Measurements from ENCODE around the gene CLEC16A.

CLEC16A gene

GRCh38 chr16:11088831-11089230 is 144.5 kb downstream of the CLEC16A start:
- TF ChIP-seq USF1 (IDR thresholded peaks at IDR 0.05) (no peak), EP300 (IDR thresholded peaks at IDR 0.05; ENCODE audit: borderline replicate concordance) (no peak), ZBTB7A (IDR thresholded peaks at IDR 0.05; ENCODE audit: low read depth) (no peak), FOXM1 (IDR thresholded peaks at IDR 0.05; ENCODE audit: borderline replicate concordance, low read depth) (no peak)

- no peak for TF ChIP-seq CEBPB (IDR thresholded peaks at IDR 0.05)
- TF ChIP-seq NFIC (IDR thresholded peaks at IDR 0.05) = peak; percentile 31; the same call in 1 of the 2 replicates
These were observed 145.2 kb downstream of the CLEC16A start for GRCh38 chr16:11089504-11090124.

- no peak for TF ChIP-seq USF1 (IDR thresholded peaks at IDR 0.05)
- no peak for TF ChIP-seq EP300 (IDR thresholded peaks at IDR 0.05; ENCODE audit: borderline replicate concordance)
- no peak for TF ChIP-seq NFIC (IDR thresholded peaks at IDR 0.05)
- TF ChIP-seq MAX (IDR thresholded peaks at IDR 0.05) = no peak
- no peak for TF ChIP-seq YY1 (IDR thresholded peaks at IDR 0.05; ENCODE audit: low read depth)
- no peak for TF ChIP-seq TEAD4 (IDR thresholded peaks at IDR 0.05)
- no peak for TF ChIP-seq CREB1 (IDR thresholded peaks at IDR 0.05; ENCODE audit: low read depth)
- TF ChIP-seq RAD21 (IDR thresholded peaks at IDR 0.05; ENCODE audit: low read depth) = no peak
- TF ChIP-seq REST (IDR thresholded peaks at IDR 0.05; ENCODE audit: low read depth) = no peak
- TF ChIP-seq TAF1 (IDR thresholded peaks at IDR 0.05; ENCODE audit: low read depth) = no peak
- TF ChIP-seq ZBTB7A (IDR thresholded peaks at IDR 0.05; ENCODE audit: low read depth) = no peak
- TF ChIP-seq FOXM1 (IDR thresholded peaks at IDR 0.05; ENCODE audit: borderline replicate concordance, low read depth) = no peak
- TF ChIP-seq EGR1 (IDR thresholded peaks at IDR 0.05) = no peak
These were observed 145.9 kb downstream of the CLEC16A start for GRCh38 chr16:11090232-11090631.

- no peak for TF ChIP-seq EGR1 (IDR thresholded peaks at IDR 0.05)
- TF ChIP-seq REST (IDR thresholded peaks at IDR 0.05; ENCODE audit: low read depth) = no peak
These were observed 146.8 kb downstream of the CLEC16A start for GRCh38 chr16:11091021-11091785.

GRCh38 chr16:11092788-11093571 is 148.6 kb downstream of the CLEC16A start:
- no peak for TF ChIP-seq EGR1 (IDR thresholded peaks at IDR 0.05)
- no peak for TF ChIP-seq TEAD4 (IDR thresholded peaks at IDR 0.05)
- TF ChIP-seq CREB1 (IDR thresholded peaks at IDR 0.05; ENCODE audit: low read depth) = no peak
- TF ChIP-seq FOXM1 (IDR thresholded peaks at IDR 0.05; ENCODE audit: borderline replicate concordance, low read depth) = no peak
- TF ChIP-seq CEBPB (IDR thresholded peaks at IDR 0.05) = no peak
- TF ChIP-seq RAD21 (IDR thresholded peaks at IDR 0.05; ENCODE audit: low read depth) = no peak
- no peak for TF ChIP-seq MAX (IDR thresholded peaks at IDR 0.05)
- no peak for TF ChIP-seq TAF1 (IDR thresholded peaks at IDR 0.05; ENCODE audit: low read depth)
- no peak for TF ChIP-seq YY1 (IDR thresholded peaks at IDR 0.05; ENCODE audit: low read depth)
- TF ChIP-seq REST (IDR thresholded peaks at IDR 0.05; ENCODE audit: low read depth) = no peak
- no peak for TF ChIP-seq USF1 (IDR thresholded peaks at IDR 0.05)
- no peak for TF ChIP-seq NFIC (IDR thresholded peaks at IDR 0.05)
